ENCODE results near the gene PFN3. TPM values are rescaled to one million over a fixed set of nuclear protein-coding genes. Genes with fewer than 3 reads are reported as not detected.

Gene PFN3
- polyA plus RNA-seq, 1 experiment = not detected

DNA sequence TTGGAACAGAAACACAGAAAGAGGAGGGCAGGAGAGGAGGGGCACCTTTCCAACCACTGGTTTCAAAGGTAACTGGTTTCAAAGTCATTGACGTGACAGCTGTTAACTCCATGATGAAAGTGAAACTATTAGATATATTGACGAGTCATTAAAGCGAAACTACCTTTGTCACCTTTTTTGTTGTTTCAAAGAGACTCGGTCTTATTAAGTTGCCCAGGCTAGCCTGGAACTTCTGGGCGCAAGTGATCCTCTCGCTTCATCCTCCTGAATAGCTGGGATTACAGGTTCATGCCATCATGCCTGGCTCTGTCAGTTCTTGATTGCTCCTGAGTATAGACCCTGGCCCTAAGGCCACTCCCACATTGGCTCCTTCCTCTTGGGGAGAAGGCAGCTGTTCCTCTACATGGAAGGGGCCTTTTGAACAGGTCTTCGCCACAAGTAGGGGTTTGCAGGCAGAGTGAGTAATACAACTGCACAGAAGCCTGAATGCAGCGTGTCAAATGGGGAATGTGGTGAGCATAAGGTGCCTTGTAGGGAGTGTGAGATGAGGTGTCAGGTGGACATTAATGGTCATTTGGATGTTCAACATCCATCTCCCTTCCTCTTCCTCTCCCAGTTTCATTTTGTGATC, 12.3 kb upstream of the PFN3 start:
- peaks cover 18% of the 10 kb centered on the region for H3K27me3 ChIP-seq (ENCODE audit: control insufficient read depth, insufficient read depth, low read length)
- ChIA-PET CTCF (interaction anchor here (2.5 to 2.7 kb wide), 2 partner anchors 8 to 23 kb away, joined by 9 to 13 read pairs; no protein-coding TSS in a partner anchor), POLR2A (no interaction called here)
- TF ChIP-seq, protein P1, sequence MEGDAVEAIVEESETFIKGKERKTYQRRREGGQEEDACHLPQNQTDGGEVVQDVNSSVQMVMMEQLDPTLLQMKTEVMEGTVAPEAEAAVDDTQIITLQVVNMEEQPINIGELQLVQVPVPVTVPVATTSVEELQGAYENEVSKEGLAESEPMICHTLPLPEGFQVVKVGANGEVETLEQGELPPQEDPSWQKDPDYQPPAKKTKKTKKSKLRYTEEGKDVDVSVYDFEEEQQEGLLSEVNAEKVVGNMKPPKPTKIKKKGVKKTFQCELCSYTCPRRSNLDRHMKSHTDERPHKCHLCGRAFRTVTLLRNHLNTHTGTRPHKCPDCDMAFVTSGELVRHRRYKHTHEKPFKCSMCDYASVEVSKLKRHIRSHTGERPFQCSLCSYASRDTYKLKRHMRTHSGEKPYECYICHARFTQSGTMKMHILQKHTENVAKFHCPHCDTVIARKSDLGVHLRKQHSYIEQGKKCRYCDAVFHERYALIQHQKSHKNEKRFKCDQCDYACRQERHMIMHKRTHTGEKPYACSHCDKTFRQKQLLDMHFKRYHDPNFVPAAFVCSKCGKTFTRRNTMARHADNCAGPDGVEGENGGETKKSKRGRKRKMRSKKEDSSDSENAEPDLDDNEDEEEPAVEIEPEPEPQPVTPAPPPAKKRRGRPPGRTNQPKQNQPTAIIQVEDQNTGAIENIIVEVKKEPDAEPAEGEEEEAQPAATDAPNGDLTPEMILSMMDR (IDR thresholded peaks at IDR 0.05; ENCODE audit: low read depth, low read length) = no peak
- no peak for DNase-seq (ENCODE audit: low read depth, low spot score)
- no peak overlapping the region for H3K27ac ChIP-seq (ENCODE audit: low read depth, low read length)
- H3K9me3 ChIP-seq (ENCODE audit: control insufficient read depth, insufficient read depth, low read length) = no peaks in the 10 kb centered on the region; the same call in 1 of the 2 replicates
- H3K4me3 ChIP-seq (ENCODE audit: low read depth, low read length) = no peak overlapping the region

DNA sequence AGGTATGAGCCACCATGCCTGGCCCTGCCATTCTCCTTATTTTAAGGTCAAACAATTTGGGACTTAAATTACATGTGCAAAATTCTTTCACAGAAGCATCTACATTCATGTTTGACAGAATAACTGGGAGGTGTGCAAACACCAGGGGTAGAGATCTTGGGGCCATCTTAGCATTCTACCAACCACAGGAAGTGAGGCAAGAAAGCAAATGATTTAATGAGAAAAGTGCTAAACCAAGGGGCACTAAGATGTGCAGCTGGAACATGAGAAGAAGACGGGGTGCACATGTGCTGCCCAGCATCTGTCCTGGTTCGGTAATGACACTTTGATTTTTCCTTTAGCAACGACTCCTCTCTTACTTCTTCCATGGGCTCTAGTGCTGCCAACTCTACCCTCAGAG, 10.1 kb upstream of the PFN3 start:
- ChIA-PET CTCF (interaction anchor here (1.1 kb wide), 1 partner anchor 107 kb away, joined by 5 read pairs; the partner anchor contains the start of genes PRELID1 and RAB24), POLR2A (no interaction called here)
- Histone ChIP-seq H3K4me3 (ENCODE audit: low read depth, low read length) (no peak overlapping the region), H3K27ac (ENCODE audit: low read depth, low read length) (no peak overlapping the region), H3K9me3 (ENCODE audit: control insufficient read depth, insufficient read depth, low read length) (no peaks in the 10 kb centered on the region; the same call in 1 of the 2 replicates), H3K27me3 (ENCODE audit: control insufficient read depth, insufficient read depth, low read length) (peaks cover 18% of the 10 kb centered on the region)
- DNase-seq (ENCODE audit: low read depth, low spot score) = no peak
- TF ChIP-seq, protein P1 (IDR thresholded peaks at IDR 0.05; ENCODE audit: low read depth, low read length) = no peak

DNA sequence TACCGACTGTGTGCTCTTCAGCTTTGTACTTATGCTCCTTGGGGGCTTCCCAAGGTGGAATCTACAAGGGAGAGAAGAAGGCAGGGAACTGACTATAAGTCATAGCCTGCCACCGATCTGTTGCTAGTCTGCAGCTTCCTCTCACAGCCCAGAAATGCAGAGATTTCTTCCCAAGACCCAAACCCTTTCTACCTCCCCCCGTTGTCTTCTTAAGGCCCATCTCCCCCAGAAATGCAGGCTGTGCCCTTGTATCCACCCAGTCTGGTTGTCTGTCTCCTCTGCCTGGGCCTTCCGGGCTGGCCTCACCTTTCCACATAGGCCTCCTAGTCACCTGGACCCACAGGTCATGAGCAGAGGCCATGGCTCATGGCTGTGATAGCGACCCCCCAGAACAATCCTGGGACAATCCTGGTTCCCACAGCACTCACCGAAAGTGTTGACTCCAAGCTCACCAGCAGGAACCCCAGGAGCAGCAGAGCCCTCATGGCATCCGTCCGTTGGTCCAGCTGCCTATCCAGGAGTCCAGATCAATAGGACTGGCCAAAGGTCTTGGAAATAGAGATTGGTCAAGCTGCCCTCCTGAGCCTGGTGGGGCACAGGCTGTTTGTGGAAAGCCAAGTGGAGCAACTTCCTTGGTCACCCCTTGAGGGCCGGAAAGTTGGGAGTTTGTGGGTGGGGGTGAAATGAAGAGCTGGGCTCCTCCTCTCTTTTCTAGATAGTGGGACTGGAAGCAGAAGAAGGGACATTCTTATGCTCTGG, 8.8 kb upstream of the PFN3 start, which contains the start of gene F12:
Gene F12, minus strand, starts transcription at position 522 of the 759 bp plus-strand sequence. Its CDS starts 37 bp downstream, at position 485.
- ChIA-PET CTCF (interaction anchor here (0.6 to 1.7 kb wide), 5 partner anchors 19 to 92 kb away, joined by 3 to 13 read pairs (median 5); no protein-coding TSS in a partner anchor), POLR2A (interaction anchor here (1.3 kb wide), 1 partner anchor 17 kb away, joined by 4 read pairs; the partner anchor contains the start of gene GRK6)
- Histone ChIP-seq H3K4me3 (ENCODE audit: low read depth, low read length) (no peak within 1 kb of the TSS), H3K9me3 (ENCODE audit: control insufficient read depth, insufficient read depth, low read length) (no peaks in the 10 kb centered on the region; the same call in 1 of the 2 replicates), H3K27me3 (ENCODE audit: control insufficient read depth, insufficient read depth, low read length) (peaks cover 21% of the 10 kb centered on the region), H3K27ac (ENCODE audit: low read depth, low read length) (no peak within 1 kb of the TSS)
- TF ChIP-seq, protein P1 (IDR thresholded peaks at IDR 0.05; ENCODE audit: low read depth, low read length) = no peak
- no peak for DNase-seq (ENCODE audit: low read depth, low spot score)

DNA sequence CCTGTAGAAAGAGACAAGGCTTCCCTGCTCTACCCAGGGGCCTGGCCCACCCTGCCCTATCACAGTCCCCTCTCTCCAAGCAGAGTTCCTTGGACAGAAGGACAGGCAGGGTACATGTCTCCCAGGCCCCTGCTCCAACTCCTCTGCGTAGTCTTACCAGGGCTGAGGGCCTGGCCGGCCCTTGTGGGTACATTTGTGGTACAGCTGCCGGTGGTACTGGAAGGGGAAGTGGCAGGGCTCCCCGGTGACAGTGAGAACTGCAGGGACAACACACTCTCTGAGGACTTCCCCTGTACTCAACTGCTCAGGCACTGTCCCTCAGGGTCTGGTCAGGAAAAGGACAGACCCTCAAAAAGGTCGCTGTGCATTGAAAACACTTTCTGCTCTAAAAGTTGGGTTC, 5.3 kb upstream of the PFN3 start:
- ChIA-PET POLR2A (interaction anchor here (0.5 kb wide), 1 partner anchor 50 kb away, joined by 6 read pairs; no protein-coding TSS in a partner anchor), CTCF (interaction anchor here (0.9 to 5.6 kb wide), 8 partner anchors 12 to 96 kb away, joined by 3 to 120 read pairs (median 24); partner anchors contain the start of gene GRK6)
- H3K27me3 ChIP-seq (ENCODE audit: control insufficient read depth, insufficient read depth, low read length) = peaks cover 38% of the 10 kb centered on the region
- H3K9me3 ChIP-seq (ENCODE audit: control insufficient read depth, insufficient read depth, low read length) = peaks cover 4% of the 10 kb centered on the region; the same call in 1 of the 2 replicates
- TF ChIP-seq, protein P1 (IDR thresholded peaks at IDR 0.05; ENCODE audit: low read depth, low read length) = no peak
- no peak for DNase-seq (ENCODE audit: low read depth, low spot score)
- H3K27ac ChIP-seq (ENCODE audit: low read depth, low read length) = no peak overlapping the region
- H3K4me3 ChIP-seq (ENCODE audit: low read depth, low read length) = no peak overlapping the region

Measured in AG04450 (cell line).